GM10847 (cell line): ENCODE measurements around the gene CTBP2.

Experiments
- POLR2A ChIP-seq: IDR thresholded peaks from 2 replicates; pipeline ENCODE4 v1.6.1; 2011; ENCODE audit not compliant: insufficient read length; ENCODE audit errors: extremely low read depth

CTBP2 gene

GRCh38 chr10:125054669-125055268 is 105.6 kb downstream of the CTBP2 start:
- TF ChIP-seq POLR2A, result no peak

- TF ChIP-seq POLR2A, result no peak
Measured at GRCh38 chr10:125054216-125054615, 106.1 kb downstream of the CTBP2 start.

DNA sequence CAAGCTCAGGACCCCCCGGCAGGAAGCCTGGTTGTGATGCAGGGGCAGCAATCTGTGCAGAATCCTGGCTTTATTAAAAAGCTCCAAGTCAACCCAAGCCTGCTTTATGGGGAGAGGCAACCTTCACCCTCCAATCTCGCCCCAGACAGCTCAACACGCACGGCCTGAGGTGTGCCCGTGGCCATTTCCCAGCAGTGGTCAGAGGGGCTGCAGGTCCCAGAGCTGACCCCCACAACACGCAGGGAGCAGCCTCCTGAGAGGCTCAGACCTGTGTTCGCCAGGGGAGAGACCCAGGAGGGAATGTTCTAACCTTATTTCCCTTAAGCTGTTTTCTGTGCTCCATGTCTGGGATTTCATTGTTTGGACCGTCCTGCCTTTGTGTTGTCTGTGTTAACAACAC is 108.2 kb downstream of the CTBP2 start:
- TF ChIP-seq POLR2A, result no peak

GRCh38 chr10:125050383-125050782 is 110.0 kb downstream of the CTBP2 start:
- no peak for TF ChIP-seq POLR2A

GRCh38 chr10:125049216-125049881 is 111.0 kb downstream of the CTBP2 start:
- no peak for TF ChIP-seq POLR2A

- TF ChIP-seq POLR2A, result no peak
Measured at GRCh38 chr10:125048094-125048864, 112.1 kb downstream of the CTBP2 start.

- TF ChIP-seq POLR2A, result no peak
Measured at GRCh38 chr10:125043841-125044658, 116.3 kb downstream of the CTBP2 start.

DNA sequence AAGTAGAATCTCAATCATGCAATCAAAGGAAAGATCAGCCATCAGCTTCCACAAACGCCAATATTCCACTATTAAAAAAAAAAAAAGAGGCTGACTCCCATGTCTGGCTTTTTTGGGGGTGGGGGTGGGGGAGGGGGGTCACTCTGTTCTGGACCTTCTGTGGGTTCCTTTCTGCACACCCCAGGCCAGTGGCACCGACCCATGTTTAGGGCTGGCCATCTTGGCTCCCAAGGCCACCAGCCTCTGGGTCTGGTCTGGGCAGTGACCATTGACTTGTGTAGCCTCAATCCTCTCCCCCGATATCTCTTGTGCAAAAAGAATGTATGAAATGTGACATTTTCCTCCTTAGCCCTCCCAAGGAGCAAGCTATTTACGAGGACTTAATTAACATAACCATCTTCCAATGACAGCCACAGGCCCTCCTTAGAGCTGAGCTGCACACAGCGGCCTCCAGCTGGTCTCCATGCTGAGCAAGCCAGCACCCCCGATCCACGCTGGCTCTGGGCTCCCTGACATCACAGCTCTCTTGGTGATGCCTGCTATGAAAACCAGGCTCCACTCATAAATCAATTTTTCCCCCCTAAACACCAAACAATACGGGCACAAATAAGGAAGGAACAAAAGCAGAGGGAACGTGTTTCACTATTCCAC is 118.4 kb downstream of the CTBP2 start:
- TF ChIP-seq POLR2A, result no peak

DNA sequence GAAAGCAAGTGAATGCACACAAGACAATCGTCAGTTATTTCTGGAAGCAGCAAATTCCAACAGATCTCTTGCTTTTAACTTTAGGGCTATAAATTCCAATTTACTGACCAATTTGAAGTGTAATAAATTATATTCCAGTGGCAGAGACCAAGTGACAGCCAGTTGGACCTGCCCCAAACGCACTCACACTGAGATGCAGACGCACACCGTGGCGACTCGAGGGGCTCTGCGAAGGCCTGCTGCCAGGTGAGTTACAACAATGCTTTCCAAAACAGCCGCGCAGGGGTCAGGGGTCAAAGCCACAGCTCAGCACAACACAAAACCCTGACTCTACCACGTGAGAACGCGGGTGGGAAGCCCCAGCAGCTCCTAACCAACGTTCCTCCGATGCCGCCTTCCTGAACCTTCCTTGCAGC is 121.0 kb downstream of the CTBP2 start:
- TF ChIP-seq POLR2A, result no peak

GRCh38 chr10:125038637-125039036 is 121.7 kb downstream of the CTBP2 start:
- no peak for TF ChIP-seq POLR2A

- TF ChIP-seq POLR2A, result no peak
Measured at GRCh38 chr10:125037145-125037877, 123.1 kb downstream of the CTBP2 start.

GRCh38 chr10:125035588-125036295 is 124.6 kb downstream of the CTBP2 start:
- TF ChIP-seq POLR2A, result no peak

GRCh38 chr10:125035136-125035535 is 125.2 kb downstream of the CTBP2 start:
- no peak for TF ChIP-seq POLR2A

- TF ChIP-seq POLR2A, result no peak
Measured at GRCh38 chr10:125034675-125035074, 125.7 kb downstream of the CTBP2 start.
